ENCODE data around the gene ANKRD11.

ANKRD11 gene

GRCh38 chr16:89467382-89467781 lies 23.0 kb downstream of the ANKRD11 start:
- no peak for TF ChIP-seq SIN3A (IDR thresholded peaks at IDR 0.05; ENCODE audit: borderline replicate concordance, insufficient read depth, low read length)
- no peak for TF ChIP-seq FOXP2 (optimal IDR thresholded peaks at IDR 0.05; ENCODE audit: borderline replicate concordance, extremely low read depth, extremely low read length, insufficient read depth)
- no peak for TF ChIP-seq POLR2AphosphoS5 (IDR thresholded peaks at IDR 0.05; ENCODE audit: low read depth, low read length)
- TF ChIP-seq TAF1 (IDR thresholded peaks at IDR 0.05; ENCODE audit: borderline replicate concordance, insufficient read depth, low read length): no peak
- TF ChIP-seq REST (IDR thresholded peaks at IDR 0.05; ENCODE audit: insufficient read depth in 1 of 2, low read depth in 2 of 2, low read length in 2 of 2): no peak

- TF ChIP-seq SIN3A (IDR thresholded peaks at IDR 0.05; ENCODE audit: borderline replicate concordance, insufficient read depth, low read length): no peak
- TF ChIP-seq TAF1 (IDR thresholded peaks at IDR 0.05; ENCODE audit: borderline replicate concordance, insufficient read depth, low read length): no peak
- TF ChIP-seq FOXP2 (optimal IDR thresholded peaks at IDR 0.05; ENCODE audit: borderline replicate concordance, extremely low read depth, extremely low read length, insufficient read depth): no peak
- no peak for TF ChIP-seq POLR2AphosphoS5 (IDR thresholded peaks at IDR 0.05; ENCODE audit: low read depth, low read length)
- TF ChIP-seq REST (IDR thresholded peaks at IDR 0.05; ENCODE audit: insufficient read depth in 1 of 2, low read depth in 2 of 2, low read length in 2 of 2): no peak
Measured at GRCh38 chr16:89466920-89467319, 23.4 kb downstream of the ANKRD11 start.

- TF ChIP-seq FOXP2 (optimal IDR thresholded peaks at IDR 0.05; ENCODE audit: borderline replicate concordance, extremely low read depth, extremely low read length, insufficient read depth) (no peak), SIN3A (IDR thresholded peaks at IDR 0.05; ENCODE audit: borderline replicate concordance, insufficient read depth, low read length) (no peak), POLR2AphosphoS5 (IDR thresholded peaks at IDR 0.05; ENCODE audit: low read depth, low read length) (no peak), REST (IDR thresholded peaks at IDR 0.05; ENCODE audit: insufficient read depth in 1 of 2, low read depth in 2 of 2, low read length in 2 of 2) (no peak), TAF1 (IDR thresholded peaks at IDR 0.05; ENCODE audit: borderline replicate concordance, insufficient read depth, low read length) (no peak)
Measured at GRCh38 chr16:89460556-89460955, 29.8 kb downstream of the ANKRD11 start.

GRCh38 chr16:89458967-89459366 lies 31.4 kb downstream of the ANKRD11 start:
- TF ChIP-seq POLR2AphosphoS5 (IDR thresholded peaks at IDR 0.05; ENCODE audit: low read depth, low read length) (no peak), FOXP2 (optimal IDR thresholded peaks at IDR 0.05; ENCODE audit: borderline replicate concordance, extremely low read depth, extremely low read length, insufficient read depth) (no peak), REST (IDR thresholded peaks at IDR 0.05; ENCODE audit: insufficient read depth in 1 of 2, low read depth in 2 of 2, low read length in 2 of 2) (no peak), TAF1 (IDR thresholded peaks at IDR 0.05; ENCODE audit: borderline replicate concordance, insufficient read depth, low read length) (no peak), SIN3A (IDR thresholded peaks at IDR 0.05; ENCODE audit: borderline replicate concordance, insufficient read depth, low read length) (no peak)

GRCh38 chr16:89458551-89458950 lies 31.8 kb downstream of the ANKRD11 start:
- TF ChIP-seq POLR2AphosphoS5 (IDR thresholded peaks at IDR 0.05; ENCODE audit: low read depth, low read length) (no peak), SIN3A (IDR thresholded peaks at IDR 0.05; ENCODE audit: borderline replicate concordance, insufficient read depth, low read length) (no peak), FOXP2 (optimal IDR thresholded peaks at IDR 0.05; ENCODE audit: borderline replicate concordance, extremely low read depth, extremely low read length, insufficient read depth) (no peak), TAF1 (IDR thresholded peaks at IDR 0.05; ENCODE audit: borderline replicate concordance, insufficient read depth, low read length) (no peak), REST (IDR thresholded peaks at IDR 0.05; ENCODE audit: insufficient read depth in 1 of 2, low read depth in 2 of 2, low read length in 2 of 2) (no peak)
